Measurements from ENCODE around the gene PDGFB. TPM values are rescaled to one million over a fixed set of nuclear protein-coding genes. Genes with fewer than 3 reads are reported as not detected.

The PDGFB gene
- total and polyA plus RNA-seq, 2 of the 4 experiments (the other 2 are of a cell fraction), result 0.07 TPM; not detected in 1

- H3K4me2 ChIP-seq (ENCODE audit: low read depth, low read length), result no peak overlapping the region
- H2BK15ac ChIP-seq (ENCODE audit: low read depth, low read length), result 0 out of 3 replicates have a peak overlapping the region, but pooled peaks have one; percentile 61
- no TSS peak for BruUV-seq (replicated peaks)
- H2BK20ac ChIP-seq (ENCODE audit: low read depth, low read length), result no peak overlapping the region
- no peak overlapping the region for H3K4me3 ChIP-seq (ENCODE audit: insufficient read depth, low read depth, low read length)
- intact Hi-C loops (cut with micrococcal nuclease) (no loop called here), dilution Hi-C loops (cut with HindIII; ENCODE audit: low sequenced_read_pairs, unreplicated experiment) (no loop called here), in situ Hi-C loops (cut with MboI; ENCODE audit: low sequenced_read_pairs) (no loop called here)
- H2BK120ac ChIP-seq (ENCODE audit: low read depth, low read length), result no peak overlapping the region
- no peak overlapping the region for H3K56ac ChIP-seq (ENCODE audit: extremely low read depth, insufficient read depth, low read length)
- H3K4me1 ChIP-seq (ENCODE audit: control insufficient read depth, insufficient read depth, low read length), result no peaks in the 10 kb centered on the region
- H2AK5ac ChIP-seq (ENCODE audit: low read depth, low read length), result no peak overlapping the region
- H3K9ac ChIP-seq (ENCODE audit: low read depth, low read length), result no peak overlapping the region
- ATAC-seq (ENCODE audit: low read depth), result no peak
- POLR2A ChIA-PET (ENCODE audit: unreplicated experiment), result no interaction called here
- H4K5ac ChIP-seq (ENCODE audit: low read depth, low read length), result no peak overlapping the region
- DNase-seq, result no peak
- no peak overlapping the region for H4K91ac ChIP-seq (ENCODE audit: insufficient read depth, low read depth, low read length)
- H3K9me3 ChIP-seq (ENCODE audit: control insufficient read depth, insufficient read depth, low read length), result peaks cover 4% of the 10 kb centered on the region
- H3K27me3 ChIP-seq (ENCODE audit: control insufficient read depth, insufficient read depth, low read length), result no peaks in the 10 kb centered on the region
- no peak overlapping the region for H3K18ac ChIP-seq (ENCODE audit: low read depth, low read length)
- H3K36me3 ChIP-seq (ENCODE audit: control insufficient read depth, insufficient read depth, low read length), result no peaks in the 10 kb centered on the region
- CTCF ChIA-PET, result no interaction called here
- no peak overlapping the region for H2BK5ac ChIP-seq (ENCODE audit: low read depth, low read length, poor library complexity, severe bottlenecking)
- no peak overlapping the region for H2AFZ ChIP-seq (replicated peaks; ENCODE audit: low read length, poor library complexity)
- H4K20me1 ChIP-seq (ENCODE audit: insufficient read depth, low read length), result no peaks in the 10 kb centered on the region
- no peak overlapping the region for H2AK9ac ChIP-seq (replicated peaks; ENCODE audit: low read depth, low read length, poor library complexity)
- H3K23ac ChIP-seq (ENCODE audit: low read depth, low read length), result no peak overlapping the region
- 0 out of 2 replicates have a peak overlapping the region, but pooled peaks have one; percentile 21 for H3K14ac ChIP-seq (replicated peaks; ENCODE audit: low read depth, low read length)
- peak overlapping the region; percentile 55 for H3K4ac ChIP-seq (ENCODE audit: low read depth, low read length)
- H3K9me1 ChIP-seq (ENCODE audit: insufficient read depth, low read length), result peaks cover 14% of the 10 kb centered on the region
- H3K27ac ChIP-seq (ENCODE audit: insufficient read depth, low read length), result no peak overlapping the region
- WGBS, 2 experiments (ENCODE audit: extremely low coverage in 2 of 2, insufficient read length in 1 of 2), result no CpG with 5 or more reads among the region's 8 CpGs
- TF ChIP-seq MAFK (IDR thresholded peaks at IDR 0.05; ENCODE audit: low read depth, low read length), result no peak
- no peak for TF ChIP-seq RCOR1 (IDR thresholded peaks at IDR 0.05; ENCODE audit: insufficient replicate concordance, low read length)
- no peak for TF ChIP-seq BHLHE40 (IDR thresholded peaks at IDR 0.05; ENCODE audit: low read depth, low read length)
- no peak for TF ChIP-seq CTCF (conservative IDR thresholded peaks at IDR 0.05; ENCODE audit: low read depth, low read length)
- no peak for TF ChIP-seq RAD21 (IDR thresholded peaks at IDR 0.05; ENCODE audit: low read length)
- TF ChIP-seq USF2 (IDR thresholded peaks at IDR 0.05; ENCODE audit: low read depth, low read length), result no peak
- no peak for TF ChIP-seq CHD1 (IDR thresholded peaks at IDR 0.05; ENCODE audit: low read depth, low read length)
- no peak for TF ChIP-seq ELK1 (IDR thresholded peaks at IDR 0.05; ENCODE audit: borderline replicate concordance, low read depth, low read length)
- TF ChIP-seq MAZ (IDR thresholded peaks at IDR 0.05; ENCODE audit: borderline replicate concordance, low read depth, low read length), result no peak
- TF ChIP-seq POLR2A (IDR thresholded peaks at IDR 0.05; ENCODE audit: low read depth, low read length), result no peak
- TF ChIP-seq RFX5 (IDR thresholded peaks at IDR 0.05; ENCODE audit: low read depth, low read length), result no peak
- no peak for TF ChIP-seq CEBPB (IDR thresholded peaks at IDR 0.05; ENCODE audit: low read depth, low read length)
- no peak for TF ChIP-seq SMC3 (IDR thresholded peaks at IDR 0.05; ENCODE audit: low read depth, low read length)
- H4K8ac ChIP-seq (ENCODE audit: low read depth in 2 of 2, low read length in 2 of 2), result no peak overlapping the region
- no peaks in the 10 kb centered on the region for H3K79me1 ChIP-seq (ENCODE audit: low read depth in 1 of 2, low read length in 2 of 2)
These were observed 23.2 kb upstream of the PDGFB start for GRCh38 chr22:39267974-39268373.

Data from IMR-90 (cell line).